ENCODE data around the gene MRPL14.

The MRPL14 gene

DNA sequence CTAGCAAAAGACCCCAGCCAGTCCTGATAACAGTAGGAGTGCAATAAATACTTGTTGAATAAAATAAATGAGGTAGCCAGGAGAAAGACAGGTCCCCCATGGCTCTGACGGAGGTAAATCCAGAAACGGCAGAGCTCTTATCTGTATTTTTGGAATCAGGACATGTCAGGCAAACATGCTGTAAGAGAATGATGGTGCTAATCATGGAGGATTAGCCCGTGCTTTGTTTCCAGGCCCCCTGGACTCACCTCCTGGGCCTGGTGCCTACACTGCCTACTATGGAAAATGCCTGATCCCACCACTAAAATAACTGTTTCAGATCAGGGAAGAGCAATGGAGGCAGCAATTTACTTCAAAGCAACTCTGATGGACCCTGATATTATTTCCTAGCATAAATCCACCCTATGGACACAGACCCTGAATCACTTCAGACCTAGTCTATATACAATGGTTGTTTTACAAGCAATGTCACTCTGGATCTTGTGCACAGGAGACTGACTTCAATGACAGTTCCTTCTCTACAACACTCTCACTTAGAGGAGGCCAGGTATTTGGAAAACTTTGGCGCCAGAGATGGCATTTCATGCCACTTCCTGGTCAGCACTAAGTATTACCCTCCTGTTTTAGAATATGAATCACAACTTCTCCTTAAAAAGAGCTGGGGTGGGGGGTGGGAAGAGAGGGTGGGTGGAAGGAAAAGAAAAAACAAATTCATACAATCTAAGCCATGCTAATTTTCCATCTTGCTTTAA is 6.4 kb downstream of the MRPL14 start:
- no peak for DNase-seq

DNA sequence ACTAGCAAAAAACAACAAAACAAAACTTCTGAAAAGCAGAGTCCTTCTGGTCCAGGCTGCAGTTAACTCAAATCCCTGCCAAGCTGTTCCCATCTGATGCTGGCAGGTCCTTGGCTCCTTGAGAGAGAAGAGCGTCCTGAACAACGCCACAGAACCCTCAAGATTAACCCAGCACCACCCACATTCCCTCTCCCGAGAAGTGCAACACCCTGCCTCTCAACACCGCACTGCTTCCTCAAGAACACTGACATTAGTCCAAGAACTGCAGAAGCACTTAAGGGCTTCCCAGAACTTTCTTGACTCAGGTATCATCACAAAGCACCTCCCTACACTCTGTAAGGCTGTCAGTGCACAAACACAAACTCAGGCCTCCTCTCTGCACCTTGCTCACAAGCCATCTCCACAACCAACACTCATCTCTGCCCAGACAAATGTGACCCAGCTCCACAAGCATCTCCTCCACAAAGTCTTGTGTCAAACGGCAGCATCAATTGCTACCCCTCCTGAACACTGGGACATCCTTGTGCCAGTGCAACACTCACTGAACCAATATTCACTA is 7.5 kb downstream of the MRPL14 start:
- no peak for DNase-seq

GRCh38 chr6:44117397-44118128 is 9.7 kb downstream of the MRPL14 start:
- DNase-seq: no peak

DNA sequence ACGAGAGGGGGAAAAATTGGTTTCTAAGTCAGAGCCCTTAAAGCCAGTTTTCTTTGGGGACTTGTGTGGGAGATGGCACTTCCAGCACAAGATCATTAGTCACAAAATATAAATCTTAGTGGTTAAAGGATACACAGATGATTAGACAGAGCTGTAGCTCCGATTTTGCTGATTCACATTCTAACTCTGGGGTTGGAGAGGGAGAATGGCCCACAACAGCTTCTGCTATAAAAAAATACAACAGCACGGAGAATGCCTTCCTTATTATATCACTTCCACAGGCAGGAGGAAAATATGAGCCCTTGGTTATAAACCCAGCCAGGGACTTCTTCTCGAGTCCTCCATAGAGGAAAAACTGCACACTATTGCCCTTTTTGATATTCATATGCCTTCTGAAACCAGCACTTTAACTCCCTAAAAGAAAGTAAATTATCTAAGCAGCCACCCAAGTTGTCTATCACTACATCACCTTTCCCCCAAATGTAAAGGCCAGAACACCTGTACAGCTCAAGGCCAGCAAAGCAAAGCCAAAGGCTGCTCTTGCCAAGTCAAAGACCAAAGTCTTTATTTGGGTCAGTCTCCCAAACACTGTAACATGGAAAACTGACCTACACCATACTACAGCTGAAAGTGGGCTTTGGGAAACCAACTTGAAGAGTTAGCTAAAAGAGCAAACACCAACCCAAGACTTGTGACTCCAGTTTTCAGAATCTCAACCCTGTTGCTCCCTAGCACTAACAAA is 10.4 kb downstream of the MRPL14 start:
- DNase-seq: no peak

DNA sequence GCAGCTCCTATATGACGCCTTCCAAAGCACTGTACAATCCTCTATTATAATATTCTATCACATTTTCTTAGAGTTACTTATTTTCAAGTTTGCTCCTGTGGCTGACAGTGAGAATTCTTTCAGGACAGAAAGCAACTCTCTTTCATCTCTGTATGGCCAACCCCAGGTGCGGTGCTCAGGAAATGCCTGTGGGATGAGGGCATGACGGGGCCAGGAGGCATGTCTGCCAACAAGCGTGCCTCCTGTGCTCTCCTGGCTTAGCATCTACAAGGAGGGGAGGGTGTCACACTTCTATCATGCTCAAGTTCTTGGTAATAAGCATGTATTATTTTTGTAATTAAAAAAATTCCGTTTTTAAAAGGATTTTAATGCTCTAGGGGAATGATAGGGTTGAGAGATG is 11.4 kb downstream of the MRPL14 start:
- DNase-seq: no peak

- no peak for DNase-seq
Measured at GRCh38 chr6:44113414-44113813, 13.8 kb downstream of the MRPL14 start.

- no peak for DNase-seq
Measured at GRCh38 chr6:44111434-44112417, 15.5 kb downstream of the MRPL14 start.

- DNase-seq: no peak
Measured at GRCh38 chr6:44110966-44111365, 16.3 kb downstream of the MRPL14 start.

DNA sequence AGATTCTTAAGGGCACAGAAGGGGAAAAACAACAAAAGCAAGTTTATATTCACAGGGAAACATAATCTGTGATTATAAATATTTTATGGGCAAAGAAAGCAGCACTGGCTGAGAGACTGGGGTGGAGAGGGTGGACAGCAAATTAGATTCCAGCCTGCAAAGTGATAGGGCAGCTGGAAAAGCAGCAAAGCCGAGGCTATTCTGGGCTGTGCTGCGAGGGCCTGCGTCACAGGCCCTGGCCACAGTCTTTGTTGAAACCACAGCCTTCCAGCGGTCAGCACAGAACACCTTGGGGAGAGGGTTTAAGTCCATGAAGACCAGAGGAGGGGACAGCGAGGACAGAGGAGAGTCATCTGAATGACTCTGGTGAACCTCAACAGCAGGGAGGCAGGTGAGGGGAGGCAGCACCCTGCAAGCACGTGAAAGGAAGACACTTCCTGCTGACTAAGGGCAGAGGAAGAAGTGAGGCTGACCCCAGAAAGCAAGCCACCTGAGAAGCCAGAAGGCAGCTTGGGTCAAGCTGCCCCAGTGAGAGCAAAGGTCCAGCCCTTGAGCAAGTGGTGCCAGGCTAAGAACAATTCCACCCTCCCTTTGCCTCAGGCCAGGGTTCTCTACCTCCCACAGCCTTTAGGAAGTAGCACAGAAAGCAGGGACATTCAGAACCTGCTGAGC is 17.1 kb downstream of the MRPL14 start:
- no peak for DNase-seq

DNA sequence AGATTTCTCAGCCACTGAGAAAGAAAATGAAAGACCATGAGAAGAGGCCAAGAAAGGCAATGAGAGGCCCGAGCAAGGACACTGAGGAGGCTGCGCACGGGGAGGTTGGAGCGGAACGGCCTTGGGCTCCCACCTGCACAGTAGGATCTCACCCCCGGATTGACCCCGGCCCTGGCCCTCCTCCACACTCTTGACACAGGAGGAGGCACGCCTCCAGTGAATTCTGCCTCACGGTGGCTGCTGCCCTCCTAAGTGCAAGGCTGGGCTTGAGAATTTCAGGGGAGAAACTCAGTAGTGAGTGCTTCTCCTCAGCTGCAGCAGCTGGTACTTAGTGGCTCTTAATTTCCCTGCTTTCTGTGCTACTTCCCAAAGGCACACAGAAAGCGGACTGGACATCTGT is 18.0 kb downstream of the MRPL14 start:
- DNase-seq: no peak

DNA sequence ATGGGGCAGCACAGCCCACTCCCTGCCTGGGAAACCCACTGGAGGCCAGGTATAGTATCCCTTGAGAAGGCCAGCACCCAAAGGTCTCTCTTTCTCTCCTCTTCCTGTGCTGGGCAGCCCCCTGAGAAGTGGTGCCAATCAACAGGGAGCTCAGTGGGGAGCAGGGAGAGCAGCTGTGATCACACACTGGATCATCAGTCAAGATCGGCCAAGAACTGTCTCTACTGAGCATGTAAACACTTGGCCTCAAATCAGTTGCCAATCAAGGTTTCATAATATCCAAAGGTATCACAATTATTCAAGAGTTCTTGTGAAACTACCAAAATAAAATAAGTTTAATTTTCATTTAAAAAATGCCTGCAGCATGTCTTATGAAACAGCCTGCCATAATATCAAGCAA is 18.8 kb downstream of the MRPL14 start:
- no peak for DNase-seq

DNA sequence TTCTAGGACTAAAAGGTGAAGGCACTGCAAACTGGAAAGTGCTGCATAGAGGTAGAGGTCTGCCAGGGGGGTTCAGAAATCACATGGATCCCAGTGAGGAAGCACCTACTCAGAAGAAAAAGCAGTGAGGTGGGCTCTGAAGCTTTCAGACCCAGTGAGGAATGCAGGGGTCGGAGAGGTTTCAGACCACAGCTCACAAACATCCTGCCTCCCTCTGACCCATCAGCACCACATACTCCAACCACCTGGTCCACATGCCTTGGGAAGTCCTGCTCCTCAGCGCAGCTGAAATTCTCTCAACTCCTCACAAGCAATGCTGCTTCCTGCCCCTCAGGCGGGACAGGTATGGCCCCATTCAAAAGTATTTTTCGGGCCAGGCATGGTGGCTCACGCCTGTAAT is 20.2 kb downstream of the MRPL14 start:
- no peak for DNase-seq

- DNase-seq: no peak
Measured at GRCh38 chr6:44105993-44106740, 21.1 kb downstream of the MRPL14 start.

DNA sequence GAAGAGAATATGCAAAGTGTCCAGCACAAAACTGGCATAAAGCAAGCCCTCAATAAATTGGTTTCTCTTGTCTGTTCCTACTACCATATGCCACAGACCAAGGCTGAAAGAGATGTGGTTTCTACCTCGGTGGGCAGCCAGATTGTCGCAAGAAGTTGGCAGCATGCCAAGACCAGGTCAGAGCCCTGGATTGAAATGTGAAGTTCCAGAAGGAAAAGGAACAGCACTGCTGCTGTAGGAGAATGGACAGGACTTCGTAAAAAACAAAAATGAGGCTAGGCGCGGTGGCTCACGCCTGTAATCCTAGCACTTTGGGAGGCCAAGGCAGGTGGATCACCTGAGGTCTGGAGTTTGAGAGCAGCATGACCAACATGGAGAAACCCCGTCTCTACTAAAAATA is 22.1 kb downstream of the MRPL14 start:
- no peak for DNase-seq

DNA sequence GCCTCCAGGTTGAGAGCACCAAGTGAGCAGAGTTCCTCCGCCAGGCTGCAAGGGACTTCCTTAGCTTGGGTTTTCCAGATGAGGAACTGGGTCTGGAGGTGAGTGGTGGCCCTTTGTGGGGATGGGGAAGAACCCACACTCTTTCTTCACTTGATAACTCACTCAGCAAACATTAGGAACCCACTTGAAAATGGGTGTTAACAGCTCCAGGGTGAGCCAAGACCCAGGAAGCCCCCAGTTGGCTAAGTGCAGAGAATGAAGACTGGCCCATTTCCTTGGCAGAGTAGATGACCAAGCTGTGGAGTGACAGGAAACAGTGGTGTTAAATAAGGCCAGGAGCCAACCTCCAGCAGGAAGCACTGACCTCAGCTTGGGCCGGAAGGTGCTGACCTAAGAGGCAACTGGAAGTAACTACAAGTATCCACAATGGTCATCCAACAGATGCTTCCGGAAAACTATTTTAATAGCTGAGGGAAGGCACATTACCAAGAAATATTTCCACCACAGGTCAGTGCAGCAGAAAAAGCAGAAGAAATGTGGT is 22.7 kb downstream of the MRPL14 start:
- DNase-seq: no peak

- no peak for DNase-seq
Measured at GRCh38 chr6:44102527-44102926, 24.7 kb downstream of the MRPL14 start.

DNA sequence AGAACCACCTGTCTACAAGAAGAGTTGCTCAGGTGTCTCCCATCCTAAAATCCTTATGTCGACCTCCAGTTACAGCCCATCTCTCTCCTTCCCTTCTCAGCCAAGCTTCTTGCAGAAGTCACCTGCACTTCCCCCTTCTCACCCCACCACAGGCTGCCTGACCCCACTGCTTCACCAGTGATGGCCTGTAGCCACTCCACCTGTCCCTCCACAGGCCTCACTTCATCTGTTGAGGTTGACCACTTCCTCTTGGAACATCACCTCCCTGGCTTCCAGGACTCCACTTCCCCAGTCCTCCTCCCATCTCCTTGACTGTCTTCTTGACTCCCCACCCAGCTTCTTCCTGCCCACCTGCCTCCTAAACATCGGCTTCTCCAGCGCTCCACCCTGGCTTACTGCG is 25.4 kb downstream of the MRPL14 start:
- no peak for DNase-seq

GRCh38 chr6:44100088-44100550 is 27.1 kb downstream of the MRPL14 start:
- no peak for DNase-seq

DNA sequence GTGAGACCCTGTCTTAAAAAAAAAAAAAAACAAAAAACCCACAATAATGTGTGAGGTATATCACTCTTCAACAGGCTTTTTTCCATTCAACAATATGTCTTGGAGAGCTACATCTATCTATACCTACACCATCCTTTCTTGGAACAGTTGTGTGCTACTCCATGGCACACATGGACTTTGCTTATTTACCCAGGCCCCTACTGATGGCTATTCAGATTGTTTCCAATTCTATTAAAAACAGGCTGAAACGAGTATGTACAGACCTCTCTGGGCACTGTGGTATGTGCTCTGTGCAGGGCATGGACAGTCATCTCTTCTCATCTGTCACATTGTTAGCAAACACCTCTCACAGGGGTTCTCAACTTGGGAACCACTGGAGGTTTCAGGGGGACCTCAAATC is 28.1 kb downstream of the MRPL14 start:
- no peak for DNase-seq

DNA sequence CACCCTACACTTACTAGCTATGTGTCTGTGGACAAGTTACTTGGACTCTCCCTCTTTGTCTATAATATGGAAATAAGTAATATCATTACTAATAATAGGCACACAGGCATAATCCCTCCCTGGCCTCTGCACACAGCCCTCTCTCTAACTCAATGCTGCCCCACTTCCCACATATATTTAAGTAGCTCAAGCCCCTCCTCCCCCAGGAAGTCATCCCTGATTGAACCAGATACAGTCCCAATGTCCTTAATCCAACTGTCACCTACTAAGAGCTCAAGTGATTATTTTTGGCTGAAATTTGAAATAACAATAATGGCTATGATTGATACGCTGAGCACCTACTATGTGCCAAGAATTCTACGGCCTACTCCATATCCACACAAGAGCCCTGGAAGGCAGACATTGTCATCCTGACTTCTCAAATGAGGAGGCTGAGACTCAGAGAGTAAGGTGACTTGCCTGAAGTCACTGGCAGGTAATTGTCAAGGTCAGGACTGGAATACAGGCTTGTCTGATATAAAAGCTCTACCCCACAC is 29.4 kb downstream of the MRPL14 start:
- DNase-seq: no peak

All from activated effector memory CD4-positive, alpha-beta T cell treated with Interleukin-2 at 50 U/mL for 16 hours (primary cell).